IPS-11a (cell line): Measurements from ENCODE around the gene C1RL.
A peak's percentile ranks its signal among the peaks of the same experiment; 100 is the strongest.

Source experiments
- H3K4me3 ChIP-seq: one replicate; pipeline ENCODE4 v1.5.1; 2013; ENCODE audit warnings: low read depth, low read length, control low read depth

The C1RL gene

GRCh38 chr12:7108796-7109571, at the start of gene C1RL:
Gene C1RL (minus strand): TSS chr12:7109214. CDS start chr12:7109180, 34 bp downstream.
- H3K4me3 ChIP-seq: peak within 1 kb of the TSS; percentile 39

GRCh38 chr12:7157391-7157790, 48.4 kb upstream of the C1RL start:
- H3K4me3 ChIP-seq: no peak overlapping the region

GRCh38 chr12:7156259-7157197, 47.5 kb upstream of the C1RL start:
- H3K4me3 ChIP-seq: no peak overlapping the region

- H3K4me3 ChIP-seq: no peak overlapping the region
Measured at GRCh38 chr12:7155471-7156034, 46.5 kb upstream of the C1RL start.

GRCh38 chr12:7154901-7155470, 46.0 kb upstream of the C1RL start:
- no peak overlapping the region for H3K4me3 ChIP-seq

GRCh38 chr12:7154042-7154441, 45.0 kb upstream of the C1RL start:
- no peak overlapping the region for H3K4me3 ChIP-seq

- H3K4me3 ChIP-seq: no peak overlapping the region
Measured at GRCh38 chr12:7152818-7153217, 43.8 kb upstream of the C1RL start.

GRCh38 chr12:7151532-7151931, 42.5 kb upstream of the C1RL start:
- H3K4me3 ChIP-seq: no peak overlapping the region

GRCh38 chr12:7150841-7151240, 41.8 kb upstream of the C1RL start:
- H3K4me3 ChIP-seq: no peak overlapping the region

- no peak overlapping the region for H3K4me3 ChIP-seq
Measured at GRCh38 chr12:7150356-7150755, 41.3 kb upstream of the C1RL start.

- no peak overlapping the region for H3K4me3 ChIP-seq
Measured at GRCh38 chr12:7146906-7147305, 37.9 kb upstream of the C1RL start.

- no peak overlapping the region for H3K4me3 ChIP-seq
Measured at GRCh38 chr12:7146228-7146627, 37.2 kb upstream of the C1RL start.

GRCh38 chr12:7145671-7146070, 36.7 kb upstream of the C1RL start:
- H3K4me3 ChIP-seq: no peak overlapping the region

- no peak overlapping the region for H3K4me3 ChIP-seq
Measured at GRCh38 chr12:7144414-7145120, 35.6 kb upstream of the C1RL start.

- H3K4me3 ChIP-seq: no peak overlapping the region
Measured at GRCh38 chr12:7143564-7143963, 34.5 kb upstream of the C1RL start.

GRCh38 chr12:7142809-7143465, 33.9 kb upstream of the C1RL start:
- H3K4me3 ChIP-seq: no peak overlapping the region

GRCh38 chr12:7142056-7142644, 33.1 kb upstream of the C1RL start:
- H3K4me3 ChIP-seq: no peak overlapping the region

GRCh38 chr12:7141351-7142005, 32.5 kb upstream of the C1RL start:
- no peak overlapping the region for H3K4me3 ChIP-seq

GRCh38 chr12:7139200-7139599, 30.2 kb upstream of the C1RL start:
- H3K4me3 ChIP-seq: no peak overlapping the region
